Natural killer cell (primary cell): ENCODE data around the gene ABO. TPM values are rescaled to one million over a fixed set of nuclear protein-coding genes. Genes with fewer than 3 reads are reported as not detected.

Source experiments
- ATAC-seq, 3 donors: fragments of 150-1000 bp in 2 of 3; fragments of 200-7000 bp in 1 of 3; cut with Tn5 transposase; 1 replicate in 1 of 3; 2 replicates in 2 of 3; pipeline ENCODE4 v1.10.0; 2021; ENCODE audit warnings: mild to moderate bottlenecking in 2 of 3, moderate library complexity in 2 of 3
- DNase-seq, 2 donors: peaks; one replicate each; pipeline versions ENCODE4 v3.0.0 to v3.0.0-alpha.2; 2013 to 2021; ENCODE audit warnings: mixed read lengths in 1 of 2
- H3K27ac ChIP-seq: one replicate; pipeline ENCODE4 v1.5.1; 2013; ENCODE audit warnings: mild to moderate bottlenecking, low read length
- H3K27me3 ChIP-seq: one replicate; pipeline ENCODE4 v1.6.1; 2013; ENCODE audit warnings: low read length; ENCODE audit not compliant: control insufficient read depth, insufficient read depth
- H3K36me3 ChIP-seq: one replicate; pipeline ENCODE4 v1.6.1; 2013; ENCODE audit warnings: low read length; ENCODE audit not compliant: control insufficient read depth, insufficient read depth
- H3K4me1 ChIP-seq: one replicate; pipeline ENCODE4 v1.6.1; 2013; ENCODE audit warnings: low read length; ENCODE audit not compliant: control insufficient read depth, insufficient read depth
- H3K4me3 ChIP-seq: one replicate; pipeline ENCODE4 v1.5.1; 2013; ENCODE audit warnings: low read length
- H3K9me3 ChIP-seq: one replicate; pipeline ENCODE4 v1.6.1; 2013; ENCODE audit warnings: low read length; ENCODE audit not compliant: control insufficient read depth, insufficient read depth
- H3K27ac Mint-ChIP-seq, 2 donors: one replicate each; pipeline ENCODE4 v1.8.0; 2022; ENCODE audit warnings: mild to moderate bottlenecking in 2 of 2, mixed read lengths in 2 of 2, moderate library complexity in 1 of 2
- H3K27me3 Mint-ChIP-seq, 2 donors: one replicate each; pipeline ENCODE4 v1.8.0; 2022; ENCODE audit warnings: low read depth in 2 of 2, mixed read lengths in 2 of 2
- H3K36me3 Mint-ChIP-seq: one replicate; pipeline ENCODE4 v1.8.0; 2022; ENCODE audit warnings: mixed read lengths
- H3K4me1 Mint-ChIP-seq, 2 donors: one replicate each; pipeline ENCODE4 v1.8.0; 2022; ENCODE audit warnings: mixed read lengths in 2 of 2
- H3K4me3 Mint-ChIP-seq: one replicate; pipeline ENCODE4 v1.8.0; 2022; ENCODE audit warnings: mild to moderate bottlenecking, moderate library complexity, mixed read lengths
- H3K9me3 Mint-ChIP-seq, 2 donors: one replicate each; pipeline ENCODE4 v1.8.0; 2022; ENCODE audit warnings: mixed read lengths in 2 of 2
- WGBS: methylation state at CpG from one replicate; pipeline ENCODE4 v1.1.7; 2013; ENCODE audit warnings: missing lambda C conversion rate; ENCODE audit not compliant: insufficient coverage; 5-methylcytosine and 5-hydroxymethylcytosine counted together
- intact Hi-C: fragments of 100-400 bp; cut with micrococcal nuclease; formaldehyde crosslinking; loops from one replicate; pipeline ENCODE4 v1.14.2; 2022
- total RNA-seq, 4 donors: library from RNA; stranded (reverse); fragments of 120-200 nt in 1 of 4; gene quantifications; one replicate each; pipeline versions ENCODE4 v1.2.3 to v1.2.4, GENCODE V29; 2013 to 2022
- TF ChIP-seq, protein P1 (sequence below): fragments of 200-600 bp; IDR thresholded peaks from one replicate; pipeline ENCODE4 v1.8.0; 2022; ENCODE audit warnings: antibody characterized with exemption

The ABO gene
- total RNA-seq, 3 donors from 2014 or later (not counting 1 experiment from before 2014, with no cell fraction given): 0.20 to 4.2 (median 0.56) TPM

DNA sequence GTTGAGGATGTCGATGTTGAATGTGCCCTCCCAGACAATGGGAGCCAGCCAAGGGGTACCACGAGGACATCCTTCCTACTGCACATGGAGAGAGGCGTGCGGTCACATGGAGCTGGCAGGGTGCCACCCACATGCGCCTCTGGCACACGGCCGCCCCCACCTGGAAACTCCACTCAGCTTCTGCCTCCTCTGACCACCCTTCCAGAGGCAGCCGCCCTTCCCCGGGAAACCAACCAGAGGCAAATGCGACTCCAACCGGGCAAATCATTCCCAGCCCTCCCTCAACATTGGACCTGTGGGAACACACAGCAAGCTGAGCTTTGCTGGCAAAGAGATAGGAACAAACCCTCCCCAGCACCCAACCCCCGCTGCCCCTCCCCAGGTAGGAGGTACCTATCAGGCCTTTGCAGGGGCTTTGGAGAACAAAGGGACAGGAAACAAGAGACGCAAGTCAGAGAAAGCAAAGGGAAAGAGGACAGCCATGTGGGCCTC lies 17.5 kb downstream of the ABO start:
- H3K4me1 Mint-ChIP-seq: peaks cover 6 to 7% of the 10 kb centered on the region in 2 donors
- Histone ChIP-seq H3K27me3 (no peaks in the 10 kb centered on the region), H3K4me3 (no peak overlapping the region), H3K4me1 (peaks cover 6% of the 10 kb centered on the region), H3K9me3 (no peaks in the 10 kb centered on the region), H3K27ac (no peak overlapping the region), H3K36me3 (no peaks in the 10 kb centered on the region)
- ATAC-seq: no peak
- no peak overlapping the region for H3K4me3 Mint-ChIP-seq
- intact Hi-C loops: no loop called here
- no peaks in the 10 kb centered on the region for H3K36me3 Mint-ChIP-seq
- TF ChIP-seq, protein P1, sequence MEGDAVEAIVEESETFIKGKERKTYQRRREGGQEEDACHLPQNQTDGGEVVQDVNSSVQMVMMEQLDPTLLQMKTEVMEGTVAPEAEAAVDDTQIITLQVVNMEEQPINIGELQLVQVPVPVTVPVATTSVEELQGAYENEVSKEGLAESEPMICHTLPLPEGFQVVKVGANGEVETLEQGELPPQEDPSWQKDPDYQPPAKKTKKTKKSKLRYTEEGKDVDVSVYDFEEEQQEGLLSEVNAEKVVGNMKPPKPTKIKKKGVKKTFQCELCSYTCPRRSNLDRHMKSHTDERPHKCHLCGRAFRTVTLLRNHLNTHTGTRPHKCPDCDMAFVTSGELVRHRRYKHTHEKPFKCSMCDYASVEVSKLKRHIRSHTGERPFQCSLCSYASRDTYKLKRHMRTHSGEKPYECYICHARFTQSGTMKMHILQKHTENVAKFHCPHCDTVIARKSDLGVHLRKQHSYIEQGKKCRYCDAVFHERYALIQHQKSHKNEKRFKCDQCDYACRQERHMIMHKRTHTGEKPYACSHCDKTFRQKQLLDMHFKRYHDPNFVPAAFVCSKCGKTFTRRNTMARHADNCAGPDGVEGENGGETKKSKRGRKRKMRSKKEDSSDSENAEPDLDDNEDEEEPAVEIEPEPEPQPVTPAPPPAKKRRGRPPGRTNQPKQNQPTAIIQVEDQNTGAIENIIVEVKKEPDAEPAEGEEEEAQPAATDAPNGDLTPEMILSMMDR: no peak
- H3K9me3 Mint-ChIP-seq: no peaks in the 10 kb centered on the region
- no peak for DNase-seq
- 46% methylated on average over 13 of the region's 13 CpGs for WGBS
- H3K27me3 Mint-ChIP-seq: peaks cover 0 to 8% of the 10 kb centered on the region in 2 donors
- H3K27ac Mint-ChIP-seq: no peak overlapping the region

DNA sequence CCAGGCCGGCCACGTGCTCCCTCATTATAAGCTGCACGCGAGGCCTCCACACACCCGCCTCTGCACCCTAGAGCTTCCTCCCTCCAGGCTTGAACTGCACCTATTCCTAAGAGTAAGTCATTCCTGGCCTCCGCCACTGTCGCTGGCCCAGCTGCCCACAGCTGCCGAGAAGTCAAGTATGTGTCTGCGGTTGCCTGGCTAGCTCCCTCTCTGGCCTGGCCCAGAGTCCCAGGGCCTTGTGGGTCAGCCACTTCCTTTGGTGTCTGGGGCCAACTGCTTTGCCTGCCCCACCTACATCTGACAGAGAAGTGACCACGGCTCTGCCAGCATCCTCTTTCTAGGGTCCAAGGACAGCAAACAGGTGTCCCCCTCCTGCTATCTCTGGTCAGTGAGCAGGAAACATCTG lies 18.3 kb downstream of the ABO start:
- H3K4me3 ChIP-seq: no peak overlapping the region
- peaks cover 6 to 7% of the 10 kb centered on the region in 2 donors for H3K4me1 Mint-ChIP-seq
- TF ChIP-seq, protein P1: no peak
- H3K9me3 ChIP-seq: no peaks in the 10 kb centered on the region
- H3K36me3 ChIP-seq: no peaks in the 10 kb centered on the region
- H3K27me3 Mint-ChIP-seq: peaks cover 0 to 8% of the 10 kb centered on the region in 2 donors
- peaks cover 6% of the 10 kb centered on the region for H3K4me1 ChIP-seq
- DNase-seq (no peak), ATAC-seq (peak in 2 of 3 donors; percentile 42 to 46)
- peak overlapping the region; percentile 62 for H3K4me3 Mint-ChIP-seq
- H3K27me3 ChIP-seq: no peaks in the 10 kb centered on the region
- no peak overlapping the region for H3K27ac ChIP-seq
- H3K27ac Mint-ChIP-seq: no peak overlapping the region
- 26% methylated on average over 10 of the region's 10 CpGs for WGBS
- no peaks in the 10 kb centered on the region for H3K9me3 Mint-ChIP-seq
- intact Hi-C loops: no loop called here
- no peaks in the 10 kb centered on the region for H3K36me3 Mint-ChIP-seq

DNA sequence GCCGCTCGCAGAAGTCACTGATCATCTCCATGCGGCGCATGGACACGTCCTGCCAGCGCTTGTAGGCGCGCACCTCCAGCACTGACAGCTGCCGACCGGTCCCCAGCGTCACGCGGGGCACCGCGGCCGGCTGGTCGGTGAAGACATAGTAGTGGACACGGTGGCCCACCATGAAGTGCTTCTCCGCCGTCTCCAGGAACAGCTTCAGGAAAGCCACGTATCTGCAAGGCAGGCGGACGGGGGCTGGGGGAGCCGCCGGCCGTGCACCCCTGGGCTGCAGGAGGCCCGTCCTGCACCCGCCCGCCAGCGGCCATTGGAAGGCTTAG lies 18.9 kb downstream of the ABO start:
- Mint-ChIP-seq H3K4me3 (no peak overlapping the region), H3K27me3 (peaks cover 0 to 8% of the 10 kb centered on the region in 2 donors), H3K9me3 (no peaks in the 10 kb centered on the region), H3K36me3 (no peaks in the 10 kb centered on the region), H3K4me1 (peaks cover 6 to 7% of the 10 kb centered on the region in 2 donors), H3K27ac (no peak overlapping the region)
- Histone ChIP-seq H3K27me3 (no peaks in the 10 kb centered on the region), H3K4me3 (no peak overlapping the region), H3K9me3 (no peaks in the 10 kb centered on the region), H3K36me3 (no peaks in the 10 kb centered on the region), H3K4me1 (peaks cover 6% of the 10 kb centered on the region), H3K27ac (no peak overlapping the region)
- ATAC-seq: no peak
- 92% methylated on average over 30 of the region's 30 CpGs for WGBS
- TF ChIP-seq, protein P1: no peak
- DNase-seq: no peak
- intact Hi-C loops: no loop called here
